ENCODE measurements around the gene KCNK3. TPM values are rescaled to one million over a fixed set of nuclear protein-coding genes. Genes with fewer than 3 reads are reported as not detected.
A peak's percentile ranks its signal among the peaks of the same experiment; 100 is the strongest.

Gene KCNK3
- polyA plus RNA-seq, 1 of the 3 experiments (the other 2 are of a cell fraction) = 0.16 TPM

DNA sequence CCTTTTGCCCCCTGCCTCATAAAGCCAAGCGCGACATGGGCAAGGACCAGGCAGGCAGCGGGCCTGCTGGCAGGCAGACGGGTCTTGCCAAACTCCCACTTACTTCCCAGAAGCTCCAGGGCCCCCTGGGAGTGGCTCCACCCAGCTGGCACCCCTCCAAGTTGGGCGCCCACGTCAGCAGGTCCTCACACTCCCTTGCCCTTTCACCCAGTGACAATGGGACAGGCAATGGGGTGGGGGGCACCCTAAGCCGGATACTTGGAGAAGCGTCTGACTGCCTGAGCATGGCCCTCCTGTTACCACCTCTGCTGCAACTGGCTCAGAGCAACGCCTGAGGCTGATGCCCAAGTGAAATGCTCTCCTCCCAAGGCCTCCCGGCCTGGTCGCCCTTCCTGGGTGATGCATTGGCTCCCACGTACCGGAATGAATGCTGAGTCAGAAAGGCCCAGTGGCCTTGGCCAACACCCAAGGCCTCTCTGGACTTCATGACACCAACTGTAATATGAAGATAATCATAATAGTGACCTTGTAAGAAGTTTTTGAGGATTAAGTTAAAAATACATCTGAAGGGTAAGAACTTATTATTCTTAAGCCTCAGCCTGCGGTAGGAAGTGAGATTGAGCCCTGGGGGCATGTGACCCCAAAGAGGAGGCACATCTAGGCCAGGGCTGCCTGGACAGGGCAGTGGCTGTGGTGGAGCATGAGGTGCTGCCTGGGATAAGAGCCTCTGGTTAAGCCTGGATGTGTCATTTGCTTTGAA is 31.6 kb downstream of the KCNK3 start (continued):
- TF ChIP-seq, protein P1, sequence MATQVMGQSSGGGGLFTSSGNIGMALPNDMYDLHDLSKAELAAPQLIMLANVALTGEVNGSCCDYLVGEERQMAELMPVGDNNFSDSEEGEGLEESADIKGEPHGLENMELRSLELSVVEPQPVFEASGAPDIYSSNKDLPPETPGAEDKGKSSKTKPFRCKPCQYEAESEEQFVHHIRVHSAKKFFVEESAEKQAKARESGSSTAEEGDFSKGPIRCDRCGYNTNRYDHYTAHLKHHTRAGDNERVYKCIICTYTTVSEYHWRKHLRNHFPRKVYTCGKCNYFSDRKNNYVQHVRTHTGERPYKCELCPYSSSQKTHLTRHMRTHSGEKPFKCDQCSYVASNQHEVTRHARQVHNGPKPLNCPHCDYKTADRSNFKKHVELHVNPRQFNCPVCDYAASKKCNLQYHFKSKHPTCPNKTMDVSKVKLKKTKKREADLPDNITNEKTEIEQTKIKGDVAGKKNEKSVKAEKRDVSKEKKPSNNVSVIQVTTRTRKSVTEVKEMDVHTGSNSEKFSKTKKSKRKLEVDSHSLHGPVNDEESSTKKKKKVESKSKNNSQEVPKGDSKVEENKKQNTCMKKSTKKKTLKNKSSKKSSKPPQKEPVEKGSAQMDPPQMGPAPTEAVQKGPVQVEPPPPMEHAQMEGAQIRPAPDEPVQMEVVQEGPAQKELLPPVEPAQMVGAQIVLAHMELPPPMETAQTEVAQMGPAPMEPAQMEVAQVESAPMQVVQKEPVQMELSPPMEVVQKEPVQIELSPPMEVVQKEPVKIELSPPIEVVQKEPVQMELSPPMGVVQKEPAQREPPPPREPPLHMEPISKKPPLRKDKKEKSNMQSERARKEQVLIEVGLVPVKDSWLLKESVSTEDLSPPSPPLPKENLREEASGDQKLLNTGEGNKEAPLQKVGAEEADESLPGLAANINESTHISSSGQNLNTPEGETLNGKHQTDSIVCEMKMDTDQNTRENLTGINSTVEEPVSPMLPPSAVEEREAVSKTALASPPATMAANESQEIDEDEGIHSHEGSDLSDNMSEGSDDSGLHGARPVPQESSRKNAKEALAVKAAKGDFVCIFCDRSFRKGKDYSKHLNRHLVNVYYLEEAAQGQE (IDR thresholded peaks at IDR 0.05; ENCODE audit: low read depth, low read length) = no peak
- TF ChIP-seq MEF2A (IDR thresholded peaks at IDR 0.05; ENCODE audit: borderline replicate concordance, low read depth) = no peak
- TF ChIP-seq RAD21 (IDR thresholded peaks at IDR 0.05; ENCODE audit: low read length) = no peak
- TF ChIP-seq ELF1 (IDR thresholded peaks at IDR 0.05) = no peak
- TF ChIP-seq, protein P2, sequence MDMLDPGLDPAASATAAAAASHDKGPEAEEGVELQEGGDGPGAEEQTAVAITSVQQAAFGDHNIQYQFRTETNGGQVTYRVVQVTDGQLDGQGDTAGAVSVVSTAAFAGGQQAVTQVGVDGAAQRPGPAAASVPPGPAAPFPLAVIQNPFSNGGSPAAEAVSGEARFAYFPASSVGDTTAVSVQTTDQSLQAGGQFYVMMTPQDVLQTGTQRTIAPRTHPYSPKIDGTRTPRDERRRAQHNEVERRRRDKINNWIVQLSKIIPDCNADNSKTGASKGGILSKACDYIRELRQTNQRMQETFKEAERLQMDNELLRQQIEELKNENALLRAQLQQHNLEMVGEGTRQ (IDR thresholded peaks at IDR 0.05; ENCODE audit: borderline replicate concordance, low read depth, low read length) = no peak
- TF ChIP-seq, protein P3, sequence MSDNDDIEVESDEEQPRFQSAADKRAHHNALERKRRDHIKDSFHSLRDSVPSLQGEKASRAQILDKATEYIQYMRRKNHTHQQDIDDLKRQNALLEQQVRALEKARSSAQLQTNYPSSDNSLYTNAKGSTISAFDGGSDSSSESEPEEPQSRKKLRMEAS (IDR thresholded peaks at IDR 0.05; ENCODE audit: low read depth) = no peak; the same call in 1 of the 2 replicates
- TF ChIP-seq, protein P4, sequence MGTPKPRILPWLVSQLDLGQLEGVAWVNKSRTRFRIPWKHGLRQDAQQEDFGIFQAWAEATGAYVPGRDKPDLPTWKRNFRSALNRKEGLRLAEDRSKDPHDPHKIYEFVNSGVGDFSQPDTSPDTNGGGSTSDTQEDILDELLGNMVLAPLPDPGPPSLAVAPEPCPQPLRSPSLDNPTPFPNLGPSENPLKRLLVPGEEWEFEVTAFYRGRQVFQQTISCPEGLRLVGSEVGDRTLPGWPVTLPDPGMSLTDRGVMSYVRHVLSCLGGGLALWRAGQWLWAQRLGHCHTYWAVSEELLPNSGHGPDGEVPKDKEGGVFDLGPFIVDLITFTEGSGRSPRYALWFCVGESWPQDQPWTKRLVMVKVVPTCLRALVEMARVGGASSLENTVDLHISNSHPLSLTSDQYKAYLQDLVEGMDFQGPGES (IDR thresholded peaks at IDR 0.05; ENCODE audit: low read depth, low read length) = no peak
- TF ChIP-seq NFIC (IDR thresholded peaks at IDR 0.05; ENCODE audit: borderline replicate concordance) = peak; percentile 74
- TF ChIP-seq, protein P5, sequence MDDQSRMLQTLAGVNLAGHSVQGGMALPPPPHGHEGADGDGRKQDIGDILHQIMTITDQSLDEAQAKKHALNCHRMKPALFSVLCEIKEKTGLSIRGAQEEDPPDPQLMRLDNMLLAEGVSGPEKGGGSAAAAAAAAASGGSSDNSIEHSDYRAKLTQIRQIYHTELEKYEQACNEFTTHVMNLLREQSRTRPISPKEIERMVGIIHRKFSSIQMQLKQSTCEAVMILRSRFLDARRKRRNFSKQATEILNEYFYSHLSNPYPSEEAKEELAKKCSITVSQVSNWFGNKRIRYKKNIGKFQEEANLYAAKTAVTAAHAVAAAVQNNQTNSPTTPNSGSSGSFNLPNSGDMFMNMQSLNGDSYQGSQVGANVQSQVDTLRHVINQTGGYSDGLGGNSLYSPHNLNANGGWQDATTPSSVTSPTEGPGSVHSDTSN (IDR thresholded peaks at IDR 0.05) = peak; percentile 13; the same call in 1 of the 2 replicates

DNA sequence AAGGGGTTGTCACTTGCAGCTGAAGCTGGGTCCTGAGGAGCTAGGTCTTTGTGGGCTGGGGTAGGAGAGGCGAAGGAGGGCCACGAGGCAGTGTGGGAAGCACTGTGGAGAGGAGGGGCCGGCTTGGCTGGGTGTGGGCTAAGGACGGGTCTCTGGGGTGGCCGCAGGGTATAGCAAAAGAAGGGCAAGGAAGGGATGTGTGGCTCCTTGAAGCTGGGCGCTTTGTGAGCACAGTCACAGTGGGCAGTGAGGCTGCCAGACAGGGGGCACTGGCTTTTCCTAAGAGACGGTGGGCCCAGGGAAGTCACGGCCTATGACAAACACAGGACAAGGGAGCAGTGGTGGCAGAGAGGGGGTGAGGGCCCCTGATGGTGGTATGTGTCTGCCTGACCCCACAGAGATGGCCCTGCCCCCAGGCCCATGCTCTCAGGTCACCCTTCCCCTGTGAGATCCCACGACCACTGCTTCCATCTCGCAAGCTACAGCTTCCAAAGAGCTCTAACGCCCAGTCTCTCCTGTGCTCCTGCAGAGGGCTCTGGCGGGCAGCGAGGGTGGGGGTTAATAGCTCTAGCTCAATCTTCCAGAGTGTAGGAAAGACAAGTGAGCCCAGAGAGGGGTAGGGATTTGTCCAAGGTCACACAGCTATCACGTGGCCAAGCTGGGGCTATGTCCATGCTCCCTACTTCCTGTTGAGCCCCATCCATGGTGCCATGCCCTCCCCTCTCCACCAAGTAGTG is 32.4 kb downstream of the KCNK3 start:
- ChIA-PET CTCF (interaction anchor here (0.7 to 2.0 kb wide), 8 partner anchors 10 to 147 kb away, joined by 3 to 12 read pairs (median 4); no protein-coding TSS in a partner anchor), POLR2A (interaction anchor here (0.6 to 1.3 kb wide), 4 partner anchors 13 to 53 kb away, joined by 3 to 4 read pairs (median 3); no protein-coding TSS in a partner anchor)
- Histone ChIP-seq H3K27ac (ENCODE audit: low read depth in 2 of 2, low read length in 1 of 2) (peak overlapping the region in 1 of 2 experiments; percentile 69; a peak in 2 of 4 replicates), H3K79me2 (ENCODE audit: insufficient read depth) (no peaks in the 10 kb centered on the region), H3K9ac (peak overlapping the region; percentile 29), H2AFZ (ENCODE audit: low read depth) (no peak overlapping the region), H3K4me2 (peak overlapping the region; percentile 32), H3K4me3 (ENCODE audit: low read depth in 2 of 2, low read length in 1 of 2) (no peak overlapping the region), H3K4me1 (ENCODE audit: control insufficient read depth in 1 of 2, insufficient read depth in 2 of 2, low read depth in 1 of 2, low read length in 1 of 2) (peaks cover 25 to 45% of the 10 kb centered on the region in 2 experiments; a peak in 3 of 4 replicates), H3F3A (replicated peaks; ENCODE audit: insufficient read depth) (peaks cover 3% of the 10 kb centered on the region), H3K27me3 (ENCODE audit: insufficient read depth) (no peaks in the 10 kb centered on the region), H3K9me2 (no peaks in the 10 kb centered on the region), H4K20me1 (ENCODE audit: insufficient read depth) (no peaks in the 10 kb centered on the region), H3K36me3 (replicated peaks in 1 of 2; ENCODE audit: control insufficient read depth in 1 of 2, insufficient read depth in 2 of 2, low read length in 1 of 2) (no peaks in the 10 kb centered on the region), H3K9me3 (no peaks in the 10 kb centered on the region)
- no peak for DNase-seq
- WGBS (ENCODE audit: low lambda C conversion rate) = 95% methylated on average over 14 of the region's 14 CpGs
- TF ChIP-seq FOXM1 (IDR thresholded peaks at IDR 0.05; ENCODE audit: low read depth) = no peak
- no peak for TF ChIP-seq TAF1 (IDR thresholded peaks at IDR 0.05; ENCODE audit: borderline replicate concordance, low read depth, low read length)
- no peak for TF ChIP-seq RAD21 (IDR thresholded peaks at IDR 0.05; ENCODE audit: low read length)
- TF ChIP-seq, protein P4 (IDR thresholded peaks at IDR 0.05; ENCODE audit: low read depth, low read length) = no peak
- TF ChIP-seq CHD2 (IDR thresholded peaks at IDR 0.05; ENCODE audit: low read length, partially characterized antibody) = no peak
- TF ChIP-seq, protein P5 (IDR thresholded peaks at IDR 0.05) = no peak
- TF ChIP-seq, protein P2 (IDR thresholded peaks at IDR 0.05; ENCODE audit: borderline replicate concordance, low read depth, low read length) = no peak
- TF ChIP-seq FOSL2 (IDR thresholded peaks at IDR 0.05; ENCODE audit: borderline replicate concordance, low read depth) = no peak
- no peak for TF ChIP-seq MEF2A (IDR thresholded peaks at IDR 0.05; ENCODE audit: borderline replicate concordance, low read depth)
- no peak for TF ChIP-seq TCF12 (IDR thresholded peaks at IDR 0.05)
- no peak for TF ChIP-seq SMC3 (IDR thresholded peaks at IDR 0.05; ENCODE audit: low read depth, low read length)
- no peak for TF ChIP-seq RXRA (IDR thresholded peaks at IDR 0.05; ENCODE audit: borderline replicate concordance, low read depth)

Data from SK-N-SH (cell line).